ENCODE results near the gene TNFAIP8L2.

Gene TNFAIP8L2

DNA sequence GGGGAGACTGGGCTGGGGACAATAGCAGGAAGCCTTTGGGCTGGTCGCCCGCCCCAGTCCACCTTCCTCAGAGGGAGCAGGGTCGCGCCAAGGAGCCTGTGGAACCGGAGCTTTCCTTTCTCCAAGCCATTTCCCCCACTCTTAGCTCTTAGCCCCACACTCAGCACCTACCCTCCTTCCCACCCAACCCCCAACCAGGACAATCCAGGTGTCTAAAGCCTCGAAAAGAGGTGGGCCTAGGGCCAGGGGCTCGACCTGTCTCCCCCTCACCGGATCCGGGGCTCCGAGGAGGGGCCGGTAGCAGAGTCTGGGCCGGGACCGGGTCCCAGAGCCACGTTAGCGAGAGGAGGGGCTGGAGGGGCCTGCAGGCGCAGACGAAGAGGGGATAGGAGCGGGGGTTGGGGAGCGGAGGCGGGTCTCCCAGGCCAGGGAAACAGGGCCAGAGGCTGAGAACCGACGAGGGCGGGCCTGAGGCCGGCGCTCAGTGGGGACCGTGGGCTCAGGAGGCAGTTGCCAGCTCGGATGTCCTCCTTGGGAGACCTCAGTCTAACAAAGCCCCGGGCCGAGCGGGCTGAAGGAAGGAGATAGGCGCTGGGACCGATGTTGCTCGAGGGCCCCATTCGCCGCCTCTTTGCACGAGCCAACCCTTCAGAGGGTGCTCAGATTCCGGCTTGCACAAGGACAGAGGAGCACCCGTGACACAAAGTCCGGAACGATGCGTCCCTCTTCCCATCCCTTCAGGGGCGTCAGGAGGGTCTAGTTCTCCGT, 11.0 kb upstream of the TNFAIP8L2 start:
- peaks cover 0 to 36% (median 25%) of the 10 kb centered on the region in 4 experiments for H3K4me1 ChIP-seq (ENCODE audit: control extremely low read depth in 1 of 4, control insufficient read depth in 4 of 4, insufficient read depth in 4 of 4, low read length in 3 of 4)
- peak overlapping the region; percentile 59 to 89 (median 80) for H3K4me3 ChIP-seq (ENCODE audit: control insufficient read depth in 1 of 7, extremely low read depth in 1 of 7, insufficient read depth in 4 of 7, low read depth in 2 of 7, low read length in 6 of 7)
- no peaks in the 10 kb centered on the region for H3K9me3 ChIP-seq (ENCODE audit: control extremely low read depth in 1 of 5, control insufficient read depth in 4 of 5, insufficient read depth in 2 of 5, low read depth in 1 of 5, low read length in 4 of 5)
- CTCF ChIA-PET = interaction anchor here (0.7 to 5.6 kb wide), 5 partner anchors 10 to 46 kb away, joined by 4 to 26 read pairs (median 7); partner anchors contain the start of gene TNFAIP8L2
- POLR2A ChIA-PET = interaction anchor here (1.0 kb wide), 1 partner anchor 12 kb away, joined by 4 read pairs; no protein-coding TSS in a partner anchor
- H3K36me3 ChIP-seq (ENCODE audit: control insufficient read depth in 4 of 4, insufficient read depth in 4 of 4, low read length in 3 of 4) = peaks cover 0 to 3% (median 0%) of the 10 kb centered on the region in 4 experiments
- peak in 1 of 3 donors; percentile 33 for DNase-seq
- H3K27ac ChIP-seq (ENCODE audit: insufficient read depth in 1 of 2, low read depth in 1 of 2, low read length in 2 of 2, poor library complexity in 1 of 2, severe bottlenecking in 2 of 2) = no peak overlapping the region
- WGBS (ENCODE audit: insufficient coverage) = 24% methylated on average over 36 of the region's 43 CpGs
- H3K27me3 ChIP-seq (replicated peaks in 2 of 5; ENCODE audit: control insufficient read depth in 4 of 5, insufficient read depth in 5 of 5, low read length in 4 of 5) = peaks cover 0 to 13% (median 0%) of the 10 kb centered on the region in 5 experiments

GRCh38 chr1:151146072-151146411, 10.4 kb upstream of the TNFAIP8L2 start:
- Histone ChIP-seq H3K9me3 (ENCODE audit: control extremely low read depth in 1 of 5, control insufficient read depth in 4 of 5, insufficient read depth in 2 of 5, low read depth in 1 of 5, low read length in 4 of 5) (no peaks in the 10 kb centered on the region), H3K27ac (ENCODE audit: insufficient read depth in 1 of 2, low read depth in 1 of 2, low read length in 2 of 2, poor library complexity in 1 of 2, severe bottlenecking in 2 of 2) (no peak overlapping the region), H3K27me3 (replicated peaks in 2 of 5; ENCODE audit: control insufficient read depth in 4 of 5, insufficient read depth in 5 of 5, low read length in 4 of 5) (peaks cover 0 to 13% (median 0%) of the 10 kb centered on the region in 5 experiments), H3K36me3 (ENCODE audit: control insufficient read depth in 4 of 4, insufficient read depth in 4 of 4, low read length in 3 of 4) (peaks cover 0 to 3% (median 0%) of the 10 kb centered on the region in 4 experiments), H3K4me1 (ENCODE audit: control extremely low read depth in 1 of 4, control insufficient read depth in 4 of 4, insufficient read depth in 4 of 4, low read length in 3 of 4) (peaks cover 0 to 36% (median 25%) of the 10 kb centered on the region in 4 experiments), H3K4me3 (ENCODE audit: control insufficient read depth in 1 of 7, extremely low read depth in 1 of 7, insufficient read depth in 4 of 7, low read depth in 2 of 7, low read length in 6 of 7) (peak overlapping the region; percentile 59 to 89 (median 80))
- CTCF ChIA-PET = interaction anchor here (1.2 kb wide), 1 partner anchor 46 kb away, joined by 5 read pairs; no protein-coding TSS in a partner anchor
- DNase-seq = no peak
- POLR2A ChIA-PET = no interaction called here
- under 1% methylated on average over 26 of the region's 26 CpGs for WGBS (ENCODE audit: insufficient coverage)

DNA sequence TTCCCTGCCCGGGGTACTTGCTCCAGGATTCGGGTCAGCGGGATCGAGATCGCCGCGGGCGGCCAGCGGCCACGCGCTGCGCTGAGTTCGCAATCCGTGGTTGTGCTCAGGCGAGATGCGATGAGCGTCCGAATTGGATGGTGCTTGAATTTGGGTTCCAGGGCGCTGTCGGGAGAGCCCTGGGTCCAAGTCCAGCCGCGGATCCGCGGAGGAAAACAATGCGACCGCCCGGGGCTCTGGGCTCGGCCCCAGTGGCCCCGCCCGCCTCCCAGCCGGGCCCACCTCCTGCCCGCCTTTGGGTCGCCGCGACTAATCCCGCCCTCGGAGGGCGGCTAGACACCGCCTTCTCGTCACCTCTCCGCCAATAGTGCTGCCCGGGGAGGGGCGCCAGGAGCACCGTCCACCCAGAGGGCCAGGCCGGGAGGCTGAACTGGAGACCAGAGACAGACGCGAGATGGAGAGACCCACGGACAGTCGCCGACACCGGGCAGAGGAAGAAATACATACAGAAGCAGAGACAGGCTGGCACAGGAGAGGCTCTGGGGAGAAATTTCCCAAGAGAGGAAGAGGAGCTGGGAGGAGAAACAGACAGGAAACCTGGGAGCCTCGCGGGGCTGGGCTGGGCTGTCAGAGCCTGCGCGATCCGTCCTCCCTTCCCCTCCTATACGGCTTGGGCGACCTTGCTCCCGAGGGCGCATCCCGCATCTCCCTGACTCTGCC, 9.9 kb upstream of the TNFAIP8L2 start, which contains the start of gene SEMA6C:
Gene SEMA6C, minus strand, starts transcription at position 220 of the 720 bp plus-strand sequence. CDS start 4,010 bp downstream, outside the sequence.
- H3K36me3 ChIP-seq (ENCODE audit: control insufficient read depth in 4 of 4, insufficient read depth in 4 of 4, low read length in 3 of 4) = no peaks in the 10 kb centered on the region
- peak within 1 kb of the TSS; percentile 59 to 89 (median 80) for H3K4me3 ChIP-seq (ENCODE audit: control insufficient read depth in 1 of 7, extremely low read depth in 1 of 7, insufficient read depth in 4 of 7, low read depth in 2 of 7, low read length in 6 of 7)
- peak; percentile 73 to 87 (median 83) for DNase-seq
- no peak within 1 kb of the TSS for H3K27ac ChIP-seq (ENCODE audit: insufficient read depth in 1 of 2, low read depth in 1 of 2, low read length in 2 of 2, poor library complexity in 1 of 2, severe bottlenecking in 2 of 2)
- H3K9me3 ChIP-seq (ENCODE audit: control extremely low read depth in 1 of 5, control insufficient read depth in 4 of 5, insufficient read depth in 2 of 5, low read depth in 1 of 5, low read length in 4 of 5) = no peaks in the 10 kb centered on the region
- under 1% methylated on average over 55 of the region's 61 CpGs for WGBS (ENCODE audit: insufficient coverage)
- peaks cover 0 to 36% (median 25%) of the 10 kb centered on the region in 4 experiments for H3K4me1 ChIP-seq (ENCODE audit: control extremely low read depth in 1 of 4, control insufficient read depth in 4 of 4, insufficient read depth in 4 of 4, low read length in 3 of 4)
- ChIA-PET CTCF (no interaction called here), POLR2A (no interaction called here)
- H3K27me3 ChIP-seq (replicated peaks in 2 of 5; ENCODE audit: control insufficient read depth in 4 of 5, insufficient read depth in 5 of 5, low read length in 4 of 5) = peaks cover 0 to 13% (median 0%) of the 10 kb centered on the region in 5 experiments

- H3K4me3 ChIP-seq (ENCODE audit: control insufficient read depth in 1 of 7, extremely low read depth in 1 of 7, insufficient read depth in 4 of 7, low read depth in 2 of 7, low read length in 6 of 7) = peak overlapping the region; percentile 59 to 89 (median 80)
- DNase-seq = no peak
- H3K9me3 ChIP-seq (ENCODE audit: control extremely low read depth in 1 of 5, control insufficient read depth in 4 of 5, insufficient read depth in 2 of 5, low read depth in 1 of 5, low read length in 4 of 5) = no peaks in the 10 kb centered on the region
- WGBS (ENCODE audit: insufficient coverage) = 27% methylated on average over 3 of the region's 7 CpGs
- POLR2A ChIA-PET = no interaction called here
- H3K36me3 ChIP-seq (ENCODE audit: control insufficient read depth in 4 of 4, insufficient read depth in 4 of 4, low read length in 3 of 4) = no peaks in the 10 kb centered on the region
- H3K4me1 ChIP-seq (ENCODE audit: control extremely low read depth in 1 of 4, control insufficient read depth in 4 of 4, insufficient read depth in 4 of 4, low read length in 3 of 4) = peaks cover 0 to 36% (median 25%) of the 10 kb centered on the region in 4 experiments
- CTCF ChIA-PET = interaction anchor here (1.2 kb wide), 1 partner anchor 10 kb away, joined by 3 read pairs; the partner anchor contains the start of gene TNFAIP8L2
- H3K27ac ChIP-seq (ENCODE audit: insufficient read depth in 1 of 2, low read depth in 1 of 2, low read length in 2 of 2, poor library complexity in 1 of 2, severe bottlenecking in 2 of 2) = no peak overlapping the region
- H3K27me3 ChIP-seq (replicated peaks in 2 of 5; ENCODE audit: control insufficient read depth in 4 of 5, insufficient read depth in 5 of 5, low read length in 4 of 5) = peaks cover 0 to 13% (median 0%) of the 10 kb centered on the region in 5 experiments
Measured at GRCh38 chr1:151147132-151147503, 9.3 kb upstream of the TNFAIP8L2 start.

DNA sequence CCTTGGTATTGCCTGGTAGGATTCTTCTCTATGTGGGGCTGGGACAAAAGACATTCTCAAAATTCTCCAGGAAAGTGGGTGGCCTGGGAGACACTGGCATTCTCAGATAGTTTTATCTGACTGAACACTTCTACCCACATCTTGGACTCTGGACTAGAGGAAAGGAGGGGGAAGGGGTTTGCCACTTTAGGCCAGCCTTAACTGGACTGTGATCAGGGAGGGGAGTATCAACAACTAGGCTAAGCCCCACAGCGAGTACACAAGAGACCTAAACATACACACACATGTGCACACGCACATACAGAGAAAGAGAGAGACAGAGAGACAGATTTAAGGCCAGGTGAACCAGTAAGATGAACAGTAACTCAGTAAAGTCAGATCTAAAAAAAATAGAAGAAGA, 8.8 kb upstream of the TNFAIP8L2 start:
- no peaks in the 10 kb centered on the region for H3K9me3 ChIP-seq (ENCODE audit: control extremely low read depth in 1 of 5, control insufficient read depth in 4 of 5, insufficient read depth in 2 of 5, low read depth in 1 of 5, low read length in 4 of 5)
- no peak overlapping the region for H3K27ac ChIP-seq (ENCODE audit: insufficient read depth in 1 of 2, low read depth in 1 of 2, low read length in 2 of 2, poor library complexity in 1 of 2, severe bottlenecking in 2 of 2)
- DNase-seq = no peak
- no peaks in the 10 kb centered on the region for H3K36me3 ChIP-seq (ENCODE audit: control insufficient read depth in 4 of 4, insufficient read depth in 4 of 4, low read length in 3 of 4)
- H3K4me3 ChIP-seq (ENCODE audit: control insufficient read depth in 1 of 7, extremely low read depth in 1 of 7, insufficient read depth in 4 of 7, low read depth in 2 of 7, low read length in 6 of 7) = peak overlapping the region in 2 of 7 experiments; percentile 80
- ChIA-PET CTCF (interaction anchor here (1.2 kb wide), 1 partner anchor 9 kb away, joined by 3 read pairs; the partner anchor contains the start of gene TNFAIP8L2), POLR2A (no interaction called here)
- peaks cover 0 to 36% (median 25%) of the 10 kb centered on the region in 4 experiments for H3K4me1 ChIP-seq (ENCODE audit: control extremely low read depth in 1 of 4, control insufficient read depth in 4 of 4, insufficient read depth in 4 of 4, low read length in 3 of 4)
- H3K27me3 ChIP-seq (replicated peaks in 2 of 5; ENCODE audit: control insufficient read depth in 4 of 5, insufficient read depth in 5 of 5, low read length in 4 of 5) = peaks cover 0 to 13% (median 0%) of the 10 kb centered on the region in 5 experiments
- WGBS (ENCODE audit: insufficient coverage) = 100% methylated on average over 1 of the region's 2 CpGs

DNA sequence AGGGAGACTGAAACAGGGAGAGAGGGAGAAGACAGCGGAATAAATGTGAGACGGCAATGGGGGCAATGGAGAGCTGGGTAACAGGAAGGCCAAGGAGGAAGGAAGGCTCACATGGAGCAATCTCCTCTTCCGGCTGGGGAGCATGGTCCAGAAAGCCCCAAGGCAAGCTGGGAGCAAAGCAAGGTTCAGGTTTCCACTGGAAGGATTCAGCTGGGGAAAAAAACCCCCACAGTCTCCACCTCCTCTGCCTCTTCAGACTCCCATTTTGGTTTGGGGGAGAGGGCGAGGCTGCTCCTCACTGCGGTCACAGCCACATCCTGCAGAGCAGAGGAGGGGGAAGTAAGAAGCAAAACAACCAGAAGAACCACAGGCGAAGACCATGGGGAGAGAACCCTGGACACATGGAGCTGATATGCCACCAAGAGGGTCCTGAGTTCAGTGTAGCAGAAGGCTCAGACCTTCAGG, 650 bp downstream of the TNFAIP8L2 start:
- WGBS (ENCODE audit: insufficient coverage) = 3% methylated on average over 4 of the region's 6 CpGs
- Histone ChIP-seq H3K4me1 (ENCODE audit: control extremely low read depth in 1 of 4, control insufficient read depth in 4 of 4, insufficient read depth in 4 of 4, low read length in 3 of 4) (peaks cover 24 to 65% (median 55%) of the 10 kb centered on the region in 4 experiments), H3K27ac (ENCODE audit: insufficient read depth in 1 of 2, low read depth in 1 of 2, low read length in 2 of 2, poor library complexity in 1 of 2, severe bottlenecking in 2 of 2) (peak overlapping the region; percentile 51 to 76), H3K36me3 (ENCODE audit: control insufficient read depth in 4 of 4, insufficient read depth in 4 of 4, low read length in 3 of 4) (peaks cover 2 to 28% (median 16%) of the 10 kb centered on the region in 4 experiments), H3K4me3 (ENCODE audit: control insufficient read depth in 1 of 7, extremely low read depth in 1 of 7, insufficient read depth in 4 of 7, low read depth in 2 of 7, low read length in 6 of 7) (peak overlapping the region; percentile 45 to 86 (median 79)), H3K27me3 (replicated peaks in 2 of 5; ENCODE audit: control insufficient read depth in 4 of 5, insufficient read depth in 5 of 5, low read length in 4 of 5) (no peaks in the 10 kb centered on the region), H3K9me3 (ENCODE audit: control extremely low read depth in 1 of 5, control insufficient read depth in 4 of 5, insufficient read depth in 2 of 5, low read depth in 1 of 5, low read length in 4 of 5) (no peaks in the 10 kb centered on the region)
- ChIA-PET CTCF (interaction anchor here (0.7 to 8.1 kb wide), 29 partner anchors 8 to 177 kb away, joined by 3 to 135 read pairs (median 4); partner anchors contain the start of genes GABPB2, LYSMD1, MINDY1 and PIP5K1A), POLR2A (interaction anchor here (0.5 to 1.7 kb wide), 6 partner anchors 12 to 642 kb away, joined by 3 to 7 read pairs (median 4); partner anchors contain the start of gene VPS72)
- DNase-seq = peak; percentile 77 to 91 (median 90)

All from common myeloid progenitor, CD34-positive (primary cell).